WI38 (cell line): ENCODE measurements around the gene HS6ST3.

Source experiments
- H3K4me3 ChIP-seq: 2 replicates; pipeline ENCODE4 v1.5.1; 2011; ENCODE audit warnings: low read depth, mild to moderate bottlenecking, control low read depth, low read length
- CTCF ChIP-seq: IDR thresholded peaks from 2 replicates; pipeline ENCODE4 v1.5.1; 2012; ENCODE audit warnings: low read depth, mild to moderate bottlenecking, control low read depth, low read length

HS6ST3 gene

GRCh38 chr13:96082640-96083039 is 7.3 kb upstream of the HS6ST3 start:
- no peak for TF ChIP-seq CTCF
- no peak overlapping the region for H3K4me3 ChIP-seq

- TF ChIP-seq CTCF: no peak
- no peak overlapping the region for H3K4me3 ChIP-seq
Observed at GRCh38 chr13:96086736-96087135, 3.2 kb upstream of the HS6ST3 start.

- no peak for TF ChIP-seq CTCF
- no peak overlapping the region for H3K4me3 ChIP-seq
Observed at GRCh38 chr13:96089139-96089538, 768 bp upstream of the HS6ST3 start.

- peak overlapping the region; percentile 48 for H3K4me3 ChIP-seq
- TF ChIP-seq CTCF: no peak
Observed at GRCh38 chr13:96090240-96091101, 564 bp downstream of the HS6ST3 start.

- no peak overlapping the region for H3K4me3 ChIP-seq
- no peak for TF ChIP-seq CTCF
Observed at GRCh38 chr13:96091164-96092117, 1.5 kb downstream of the HS6ST3 start.

GRCh38 chr13:96093296-96094006 is 3.5 kb downstream of the HS6ST3 start:
- H3K4me3 ChIP-seq: no peak overlapping the region
- TF ChIP-seq CTCF: no peak
